OCI-LY3 (cell line): Measurements from ENCODE around the gene SEC14L3.

Experiments used
- H2AFZ ChIP-seq: fragments of 200-600, 300-600 bp; shearing (Covaris generic); 2 replicates; pipeline ENCODE4 v1.6.0; 2014; ENCODE audit warnings: antibody characterized with exemption, low read depth, low read length
- H3K27ac ChIP-seq: fragments of 200-600, 300-600 bp; sonication (generic); 2 replicates; pipeline ENCODE4 v1.5.1; 2014; ENCODE audit warnings: mild to moderate bottlenecking, low read length, moderate library complexity, mixed read lengths
- H3K27me3 ChIP-seq: fragments of 200-600, 300-600 bp; sonication (generic); 2 replicates; pipeline ENCODE4 v1.6.1; 2014; ENCODE audit warnings: low read depth, low read length, mixed read lengths
- H3K36me3 ChIP-seq: fragments of 200-600, 300-600 bp; sonication (generic); replicated peaks from 2 replicates; pipeline ENCODE3; 2014; ENCODE audit warnings: low read depth, low read length, mixed read lengths
- H3K4me1 ChIP-seq: fragments of 300-600, 200-600 bp; sonication (generic); 2 replicates; pipeline ENCODE4 v1.6.1; 2014; ENCODE audit warnings: low read length, mixed read lengths
- H3K4me2 ChIP-seq: fragments of 200-600, 300-600 bp; sonication (generic); 2 replicates; pipeline ENCODE4 v1.6.1; 2014; ENCODE audit warnings: low read length, mixed read lengths
- H3K4me3 ChIP-seq: fragments of 300-600, 200-600 bp; sonication (generic); 2 replicates; pipeline ENCODE4 v1.5.1; 2014; ENCODE audit warnings: antibody characterized with exemption, mild to moderate bottlenecking, low read length, moderate library complexity
- H3K79me2 ChIP-seq: fragments of 300-600, 200-600 bp; shearing (Covaris generic); 2 replicates; pipeline ENCODE4 v1.6.1; 2014; ENCODE audit warnings: mild to moderate bottlenecking, low read length, mixed read lengths
- H3K9ac ChIP-seq: fragments of 300-600, 200-600 bp; shearing (Covaris generic); 2 replicates; pipeline ENCODE4 v1.6.0; 2014; ENCODE audit warnings: mild to moderate bottlenecking, low read length, moderate library complexity
- H3K9me3 ChIP-seq: fragments of 200-600, 300-600 bp; shearing (Covaris generic); 2 replicates; pipeline ENCODE4 v1.6.1; 2014; ENCODE audit warnings: low read length, mixed read lengths; ENCODE audit not compliant: insufficient read depth
- H4K20me1 ChIP-seq: fragments of 200-600, 300-600 bp; sonication (generic); 2 replicates; pipeline ENCODE4 v1.6.1; 2016; ENCODE audit warnings: low read length, mixed read lengths; ENCODE audit not compliant: insufficient read depth
- CTCF ChIP-seq: fragments of 200-600, 300-600 bp; sonication (generic); IDR thresholded peaks from 2 replicates; pipeline ENCODE4 v1.5.1; 2014; ENCODE audit warnings: antibody characterized with exemption, low read length, low read depth
- EZH2phosphoT487 ChIP-seq: fragments of 200-600 bp; shearing (Covaris generic); IDR thresholded peaks from 2 replicates; pipeline ENCODE4 v1.6.1; 2018; ENCODE audit warnings: antibody characterized with exemption, mixed run types, low read depth

Gene SEC14L3

GRCh38 chr22:30434843-30435242 is 37.0 kb downstream of the SEC14L3 start:
- Histone ChIP-seq H2AFZ (no peak overlapping the region), H3K9me3 (no peaks in the 10 kb centered on the region), H3K79me2 (no peaks in the 10 kb centered on the region), H3K4me3 (peak overlapping the region; percentile 83), H3K27ac (peak overlapping the region; percentile 31; the same call in 1 of the 2 replicates), H3K9ac (no peak overlapping the region), H3K36me3 (peaks cover 22% of the 10 kb centered on the region), H3K4me2 (peak overlapping the region; percentile 88), H3K27me3 (no peaks in the 10 kb centered on the region), H3K4me1 (peaks cover 14% of the 10 kb centered on the region), H4K20me1 (no peaks in the 10 kb centered on the region)
- TF ChIP-seq CTCF (no peak), EZH2phosphoT487 (no peak)

- Histone ChIP-seq H3K4me3 (no peak overlapping the region), H3K9ac (no peak overlapping the region), H3K27ac (no peak overlapping the region), H3K4me1 (peaks cover 14% of the 10 kb centered on the region), H3K27me3 (no peaks in the 10 kb centered on the region), H3K79me2 (no peaks in the 10 kb centered on the region), H2AFZ (no peak overlapping the region), H3K4me2 (no peak overlapping the region), H3K9me3 (no peaks in the 10 kb centered on the region), H3K36me3 (peaks cover 28% of the 10 kb centered on the region), H4K20me1 (no peaks in the 10 kb centered on the region)
- TF ChIP-seq EZH2phosphoT487 (no peak), CTCF (no peak)
These were observed 38.0 kb downstream of the SEC14L3 start for GRCh38 chr22:30433773-30434172.

- Histone ChIP-seq H3K4me1 (peaks cover 14% of the 10 kb centered on the region), H3K9ac (no peak overlapping the region), H3K9me3 (no peaks in the 10 kb centered on the region), H4K20me1 (no peaks in the 10 kb centered on the region), H3K36me3 (peaks cover 32% of the 10 kb centered on the region), H3K4me2 (no peak overlapping the region), H3K79me2 (no peaks in the 10 kb centered on the region), H3K27ac (no peak overlapping the region), H3K27me3 (no peaks in the 10 kb centered on the region), H3K4me3 (no peak overlapping the region), H2AFZ (no peak overlapping the region)
- TF ChIP-seq CTCF (no peak), EZH2phosphoT487 (no peak)
These were observed 38.6 kb downstream of the SEC14L3 start for GRCh38 chr22:30433227-30433626.

GRCh38 chr22:30432520-30432919 is 39.3 kb downstream of the SEC14L3 start:
- H3K9me3 ChIP-seq, result no peaks in the 10 kb centered on the region
- no peak overlapping the region for H3K9ac ChIP-seq
- H3K36me3 ChIP-seq, result peaks cover 38% of the 10 kb centered on the region
- TF ChIP-seq EZH2phosphoT487 (no peak), CTCF (no peak)
- no peak overlapping the region for H3K4me2 ChIP-seq
- no peaks in the 10 kb centered on the region for H4K20me1 ChIP-seq
- no peak overlapping the region for H2AFZ ChIP-seq
- no peak overlapping the region for H3K27ac ChIP-seq
- no peaks in the 10 kb centered on the region for H3K79me2 ChIP-seq
- H3K27me3 ChIP-seq, result no peaks in the 10 kb centered on the region
- H3K4me1 ChIP-seq, result peaks cover 14% of the 10 kb centered on the region
- no peak overlapping the region for H3K4me3 ChIP-seq
